GM18868 (cell line): Measurements from ENCODE around the gene SAMD8.

ENCODE experiments used
- ATAC-seq: cut with Tn5 transposase; IDR thresholded peaks from one replicate; pipeline ENCODE4 v1.9.1; 2021; ENCODE audit warnings: mild to moderate bottlenecking, moderate library complexity; ENCODE audit not compliant: unreplicated experiment

The SAMD8 gene

DNA sequence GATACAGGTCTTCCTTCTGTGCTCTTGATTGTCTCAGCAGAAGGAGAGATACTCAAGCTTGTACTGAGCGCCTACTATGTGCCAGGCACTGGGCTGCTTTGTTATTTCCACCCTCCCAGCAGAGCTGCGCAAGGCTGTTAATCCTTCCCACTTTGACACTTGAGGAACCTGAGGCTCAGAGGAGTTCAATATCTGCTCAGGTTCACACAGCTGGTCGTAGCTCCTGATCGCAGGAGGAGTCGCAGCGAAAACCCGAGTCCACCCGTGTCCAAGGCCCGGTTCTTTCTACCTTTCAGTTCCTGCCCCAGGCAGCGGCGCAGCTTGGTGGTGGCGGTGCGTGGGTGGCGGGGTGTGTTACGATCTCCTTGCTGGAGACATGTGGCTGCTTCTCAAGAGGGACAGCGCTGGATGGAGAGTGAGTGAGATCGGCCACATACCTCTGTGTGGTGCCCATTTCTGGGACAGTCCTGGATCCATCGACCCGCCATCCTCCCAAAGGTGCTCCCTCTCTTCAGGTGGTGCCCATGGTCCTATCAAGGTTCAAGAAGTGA lies 26.5 kb upstream of the SAMD8 start:
- no peak for ATAC-seq

DNA sequence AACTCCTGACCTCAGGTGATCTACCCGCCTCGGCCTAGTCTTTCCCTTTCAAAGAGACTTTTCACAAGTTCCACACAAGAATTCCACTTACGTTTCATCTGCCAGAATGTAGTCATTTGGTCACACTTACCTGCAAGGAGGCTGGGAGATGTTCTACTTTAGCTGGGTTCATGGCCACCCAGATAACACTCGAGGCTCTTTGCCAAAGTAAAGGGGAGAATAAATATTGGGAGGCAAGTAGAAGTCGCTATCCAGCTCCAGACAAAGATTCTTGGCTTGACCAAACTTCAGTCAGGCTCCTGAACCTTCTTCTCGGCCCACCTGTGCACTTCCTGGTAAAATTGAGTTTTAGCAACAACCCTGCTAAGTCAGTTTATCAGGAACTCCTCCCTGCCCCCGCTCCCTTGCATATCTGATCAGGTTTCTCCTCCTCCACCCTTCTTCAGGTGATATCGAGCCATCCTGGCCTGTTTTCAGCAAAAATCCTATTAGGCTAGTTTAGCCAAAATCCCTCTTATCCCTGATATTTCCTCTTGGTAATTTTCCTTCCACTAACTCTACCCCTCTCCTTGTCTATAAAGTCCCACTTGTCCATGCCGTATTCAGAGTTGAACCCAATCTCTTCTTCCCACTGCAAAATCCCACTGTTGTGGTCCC lies 25.1 kb upstream of the SAMD8 start:
- ATAC-seq, result no peak

DNA sequence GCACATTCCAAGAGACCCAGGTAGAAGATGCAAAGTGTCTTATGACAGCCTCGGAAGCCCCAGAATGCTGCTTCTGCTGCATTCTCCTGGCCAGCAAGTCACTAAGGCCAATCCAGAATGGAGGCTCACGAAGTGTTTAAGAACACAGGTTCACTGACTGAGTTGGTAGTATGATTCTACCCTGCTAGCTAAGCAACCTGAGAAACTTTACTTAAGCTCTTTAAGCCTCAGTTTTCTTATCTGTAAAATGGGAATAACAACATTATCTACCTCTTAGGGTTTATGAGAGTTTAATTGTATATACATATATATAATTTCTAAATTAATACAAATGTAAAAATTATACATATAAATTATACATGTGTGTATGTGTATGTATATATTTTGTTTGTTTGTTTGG lies 22.8 kb upstream of the SAMD8 start:
- ATAC-seq, result no peak

GRCh38 chr10:75089634-75090033 lies 21.8 kb upstream of the SAMD8 start:
- ATAC-seq, result no peak

DNA sequence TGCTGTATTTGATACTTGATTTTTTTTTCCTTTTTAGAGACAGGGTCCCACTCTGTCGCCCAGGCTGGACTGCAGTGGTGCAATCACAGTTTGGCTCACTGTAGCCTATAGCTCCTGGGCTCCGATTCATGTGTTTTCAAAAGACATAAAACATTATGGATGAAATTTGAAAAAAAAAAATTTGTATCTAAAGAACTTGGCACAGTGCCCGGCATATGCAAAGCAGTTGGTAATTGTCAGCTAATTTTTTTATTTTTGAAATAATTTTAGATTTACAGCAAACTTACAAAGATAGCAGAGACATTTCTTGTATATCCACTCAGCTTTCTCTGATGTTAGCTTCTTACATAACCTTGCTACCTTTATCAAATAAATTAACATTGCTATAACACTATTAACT lies 20.3 kb upstream of the SAMD8 start:
- ATAC-seq, result no peak

- ATAC-seq, result no peak
Measured at GRCh38 chr10:75094465-75094864, 17.0 kb upstream of the SAMD8 start.

GRCh38 chr10:75095631-75096030 lies 15.8 kb upstream of the SAMD8 start:
- ATAC-seq, result no peak

DNA sequence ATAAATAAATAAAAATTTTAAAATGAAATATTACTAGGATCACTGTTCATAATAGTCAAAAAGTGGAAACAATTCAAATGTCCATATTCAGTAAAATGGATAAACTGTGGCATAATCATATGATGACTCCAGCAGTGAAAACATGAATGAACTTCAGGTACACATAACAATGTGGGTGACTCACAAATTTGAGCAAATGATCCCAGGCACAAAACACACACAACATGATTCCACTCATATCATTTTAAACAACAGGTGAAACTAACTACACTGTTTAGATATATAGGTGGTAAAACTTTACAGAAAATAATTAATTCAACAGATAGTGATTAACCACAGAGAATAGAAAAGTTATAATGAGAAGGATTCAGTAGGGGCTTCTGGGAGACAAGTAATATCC lies 14.7 kb upstream of the SAMD8 start:
- no peak for ATAC-seq

DNA sequence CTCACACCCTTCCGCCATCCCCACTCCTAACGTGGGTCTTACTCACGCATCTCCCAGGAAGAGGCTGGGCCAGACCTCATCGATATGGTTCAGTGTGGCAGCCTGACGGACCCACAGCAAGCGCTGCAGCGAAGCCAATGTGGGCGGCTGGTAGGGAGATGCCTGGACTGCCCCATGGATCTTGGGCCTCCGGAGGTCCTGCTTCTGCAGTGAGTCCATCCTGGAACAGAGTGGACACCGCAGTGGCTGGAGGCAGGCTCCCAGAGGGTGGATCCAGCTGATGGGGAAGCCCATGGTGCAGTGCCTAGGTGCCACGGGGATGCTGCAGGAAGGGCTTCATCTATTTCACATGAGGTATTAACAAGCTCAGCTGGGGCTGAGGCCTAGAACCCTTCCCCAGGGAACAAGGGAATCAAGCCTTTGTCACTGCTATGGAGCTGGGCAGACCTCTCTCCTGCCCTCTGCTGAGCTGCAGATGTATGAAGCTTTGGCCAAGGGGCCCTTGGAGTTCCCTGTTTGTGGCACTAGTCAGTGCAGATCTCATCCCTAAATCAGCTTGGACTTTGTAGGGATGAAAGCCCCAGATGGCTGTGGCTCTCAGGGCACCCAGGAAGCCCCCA lies 13.7 kb upstream of the SAMD8 start:
- ATAC-seq, result no peak

GRCh38 chr10:75098902-75099673 lies 12.4 kb upstream of the SAMD8 start:
- no peak for ATAC-seq

DNA sequence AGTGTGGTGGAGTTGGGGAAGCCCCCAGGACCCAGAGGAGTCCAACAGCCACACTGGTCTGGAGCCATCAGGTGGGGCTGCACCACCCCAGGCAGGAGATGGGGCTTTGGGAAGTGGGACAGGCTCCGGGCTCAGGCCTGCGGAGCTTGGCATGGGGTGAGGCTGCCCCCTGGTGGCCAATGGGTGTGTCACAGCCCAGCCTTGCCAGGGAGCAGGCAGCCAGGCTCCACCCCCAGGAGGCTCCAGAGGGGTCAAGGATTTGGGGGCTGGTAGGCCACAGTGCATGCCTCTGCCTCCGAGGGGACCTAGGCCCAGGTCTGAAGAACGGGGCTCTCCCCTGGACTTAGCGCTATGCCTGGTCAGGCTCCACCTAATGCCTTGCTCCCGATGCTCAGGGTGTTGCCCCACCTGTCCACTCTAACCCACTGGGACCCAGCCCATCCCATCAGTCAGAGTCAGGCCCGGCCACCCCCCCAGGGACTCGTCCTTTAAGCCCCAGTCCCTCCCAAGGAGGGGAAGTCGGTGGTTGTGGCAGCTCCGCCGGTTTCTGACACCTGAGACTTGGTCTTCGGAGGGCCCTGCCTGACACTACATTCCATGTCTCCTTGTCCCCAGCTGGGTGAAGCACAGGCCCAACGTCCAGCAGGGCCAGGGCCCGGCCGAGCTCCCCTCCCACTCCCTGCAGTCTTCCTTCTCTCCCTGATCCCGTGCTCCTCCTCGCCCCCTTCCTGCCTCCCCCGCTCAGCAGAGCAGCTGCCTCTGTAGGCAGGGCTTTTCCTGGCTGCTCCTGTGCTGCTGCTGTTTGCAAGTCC lies 11.3 kb upstream of the SAMD8 start:
- peak; percentile 85 for ATAC-seq

DNA sequence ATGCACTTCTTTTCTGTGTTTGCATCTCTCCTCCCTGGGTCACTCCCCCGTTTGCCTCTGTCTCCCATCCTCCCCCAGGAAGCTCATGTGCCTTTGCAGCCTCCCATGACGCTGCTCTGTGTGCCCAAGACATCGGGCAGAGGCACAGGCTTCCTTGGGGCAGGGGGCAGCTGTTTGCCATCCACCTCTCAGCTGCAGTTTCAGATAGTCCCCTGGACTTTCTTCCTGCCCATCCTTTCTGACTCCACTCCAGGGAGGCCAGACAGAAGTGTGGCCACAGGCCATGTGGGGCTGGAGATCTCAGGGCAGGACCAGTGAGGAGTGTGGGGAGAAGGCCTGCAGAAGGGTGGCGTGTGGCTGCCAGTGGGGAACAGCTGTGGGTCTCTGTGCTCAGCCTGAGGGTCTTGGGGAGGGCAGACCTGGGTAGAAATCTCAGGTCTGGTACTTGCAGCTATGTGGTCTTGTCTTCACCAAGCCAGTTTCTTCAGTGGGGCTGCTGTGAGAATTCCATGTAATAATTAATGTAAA lies 10.6 kb upstream of the SAMD8 start:
- no peak for ATAC-seq

DNA sequence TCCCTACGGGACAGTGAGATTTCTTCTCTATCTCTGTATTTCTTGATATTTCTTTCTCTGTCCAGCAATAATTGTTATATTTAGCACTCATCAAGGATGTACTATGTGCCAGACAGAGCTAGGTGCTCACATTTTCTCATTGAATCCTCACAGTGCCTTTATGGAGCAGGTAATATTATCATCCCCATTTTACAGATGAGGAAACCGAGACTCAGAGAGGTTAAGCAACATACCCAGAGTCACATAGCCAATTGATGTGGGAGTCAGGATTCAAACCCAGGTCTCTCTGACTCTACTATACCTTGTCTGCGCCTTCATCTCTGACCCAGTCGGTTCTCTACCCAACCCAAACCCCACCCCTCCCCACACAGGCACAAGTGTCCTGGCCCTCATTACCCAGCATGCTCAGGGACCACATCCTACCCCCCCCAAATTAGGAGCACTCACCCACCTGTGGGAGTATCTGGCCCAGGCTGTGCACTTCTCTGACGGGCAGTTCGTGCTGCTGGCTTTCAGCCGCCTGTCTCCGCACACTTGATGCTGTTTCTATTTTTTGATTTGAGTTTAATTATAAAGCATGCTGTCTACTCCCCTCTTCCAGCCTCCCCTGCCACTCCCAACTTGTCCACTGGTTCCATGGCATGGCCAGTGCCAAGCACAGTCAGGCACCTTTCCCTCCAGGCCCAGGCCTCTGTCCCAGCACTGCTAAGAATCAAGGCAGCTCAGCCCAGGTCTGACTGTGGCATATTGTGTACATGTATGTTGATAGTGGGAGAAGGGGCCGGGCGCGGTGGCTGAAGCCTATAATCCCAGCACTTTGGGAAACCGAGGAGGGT lies 9.8 kb upstream of the SAMD8 start:
- no peak for ATAC-seq

- ATAC-seq, result no peak
Measured at GRCh38 chr10:75102830-75103673, 8.4 kb upstream of the SAMD8 start.

- no peak for ATAC-seq
Measured at GRCh38 chr10:75103881-75104686, 7.4 kb upstream of the SAMD8 start.

GRCh38 chr10:75104842-75105241 lies 6.6 kb upstream of the SAMD8 start:
- ATAC-seq, result no peak

DNA sequence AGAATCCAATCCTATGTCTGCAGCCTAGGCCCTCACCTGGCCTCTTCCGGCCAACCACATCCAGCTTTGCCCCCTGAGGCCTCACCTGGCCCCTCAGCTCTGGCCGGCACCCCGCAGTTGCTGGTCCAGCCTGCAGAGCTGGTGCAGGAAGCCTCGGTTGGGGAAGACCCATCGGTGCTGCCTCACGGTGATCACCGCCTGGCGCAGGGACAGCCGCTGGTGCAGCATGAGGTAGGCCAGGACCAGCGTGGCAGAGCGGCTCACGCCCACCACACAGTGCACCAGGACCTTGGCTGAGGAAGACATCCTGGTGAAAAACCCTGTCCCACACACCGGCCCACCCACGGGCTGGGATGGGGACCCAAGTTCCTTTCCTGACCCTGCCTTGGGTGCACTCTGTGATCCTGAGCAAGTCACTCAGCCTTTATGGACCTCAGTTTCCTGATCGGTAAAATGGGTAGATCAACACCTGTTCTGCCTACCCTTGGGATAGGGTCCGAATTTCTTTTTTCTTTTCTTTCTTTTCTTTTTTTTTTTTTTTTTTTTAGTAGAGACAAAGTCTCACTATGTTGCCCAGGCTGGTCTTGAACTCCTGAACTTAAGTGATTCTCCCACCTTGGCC lies 5.8 kb upstream of the SAMD8 start:
- no peak for ATAC-seq

- ATAC-seq, result no peak
Measured at GRCh38 chr10:75106242-75106641, 5.2 kb upstream of the SAMD8 start.
